Vagina (tissue), 2 donors: ENCODE measurements around the gene C11orf98.

Experiments
- CTCF ChIP-seq, 3 experiments: fragments of 450-650 bp in 2 of 3; fragments of 200-600 bp in 1 of 3; sonication (generic) in 1 of 3; IDR thresholded peaks; one replicate each; pipeline ENCODE4 v1.5.1; 2017 to 2019; ENCODE audit warnings: antibody characterized with exemption in 3 of 3, mild to moderate bottlenecking in 2 of 3, moderate library complexity in 2 of 3
- POLR2AphosphoS5 ChIP-seq, 2 donors: sonication (generic); formaldehyde crosslinking; IDR thresholded peaks; one replicate each; pipeline ENCODE4 v1.9.0; 2017; ENCODE audit warnings: antibody characterized with exemption in 2 of 2, mild to moderate bottlenecking in 2 of 2, low read depth in 1 of 2; ENCODE audit not compliant: insufficient read depth in 1 of 2

DNA sequence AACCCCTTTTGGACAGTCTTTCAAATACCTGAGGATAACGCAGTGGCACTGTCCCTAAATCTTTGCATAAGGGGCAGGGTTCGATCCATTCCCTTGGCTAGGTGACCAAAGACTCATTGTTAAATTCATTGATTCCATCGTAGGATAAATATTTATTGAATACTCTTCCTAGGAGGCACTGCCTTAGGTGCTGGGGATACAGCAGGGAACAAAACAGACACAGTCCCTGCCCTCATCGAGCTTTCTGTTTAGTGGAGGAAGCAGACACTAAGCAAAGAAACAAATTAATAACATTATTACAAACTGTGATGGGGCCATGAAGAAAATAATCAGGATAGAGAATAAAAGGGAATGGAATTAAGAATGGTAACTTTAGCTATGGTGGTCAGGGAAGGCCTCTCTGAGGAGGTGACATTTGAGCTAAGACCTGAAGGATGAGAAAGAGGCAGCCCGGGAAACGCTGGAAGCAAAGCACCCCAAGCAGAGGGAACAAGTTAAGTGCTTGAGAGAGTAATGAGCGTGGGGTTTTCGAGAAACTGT is 43.9 kb downstream of the C11orf98 start:
- TF ChIP-seq CTCF (IDR thresholded peaks at IDR 0.05) = no peak
- TF ChIP-seq POLR2AphosphoS5 (IDR thresholded peaks at IDR 0.05; ENCODE audit: insufficient read depth in 1 of 2, low read depth in 1 of 2) = no peak
